ENCODE data around the gene ISG20L2. TPM values are rescaled to one million over a fixed set of nuclear protein-coding genes. Genes with fewer than 3 reads are reported as not detected.

Gene ISG20L2
- total RNA-seq, 1 donor from 2014 or later, result 12.4 TPM

DNA sequence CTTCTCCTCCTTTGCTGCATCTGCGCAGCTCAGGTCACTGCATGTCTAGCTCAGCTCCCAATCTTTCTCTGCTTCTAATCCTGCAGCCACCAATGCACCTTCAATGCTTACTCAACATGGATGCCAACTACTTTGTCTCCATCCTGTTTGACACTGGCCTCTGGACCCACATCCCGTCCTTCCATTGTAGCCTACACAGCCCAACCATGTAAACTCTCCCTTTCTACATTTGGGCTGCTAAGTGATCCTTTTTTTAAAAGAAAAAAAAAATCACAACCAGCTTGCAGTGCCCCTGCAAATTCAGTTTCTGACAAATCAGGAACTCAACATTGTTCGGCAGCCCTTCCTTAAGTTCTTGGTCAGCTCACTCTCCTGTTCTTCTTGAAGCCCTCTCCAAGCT, 13.7 kb downstream of the ISG20L2 start:
- intact Hi-C loops (cut with DNase I), result no loop called here
- no peak for DNase-seq (ENCODE audit: low spot score)

GRCh38 chr1:156712626-156713025, 15.9 kb downstream of the ISG20L2 start:
- intact Hi-C loops (cut with DNase I), result no loop called here
- no peak for DNase-seq (ENCODE audit: low spot score)

DNA sequence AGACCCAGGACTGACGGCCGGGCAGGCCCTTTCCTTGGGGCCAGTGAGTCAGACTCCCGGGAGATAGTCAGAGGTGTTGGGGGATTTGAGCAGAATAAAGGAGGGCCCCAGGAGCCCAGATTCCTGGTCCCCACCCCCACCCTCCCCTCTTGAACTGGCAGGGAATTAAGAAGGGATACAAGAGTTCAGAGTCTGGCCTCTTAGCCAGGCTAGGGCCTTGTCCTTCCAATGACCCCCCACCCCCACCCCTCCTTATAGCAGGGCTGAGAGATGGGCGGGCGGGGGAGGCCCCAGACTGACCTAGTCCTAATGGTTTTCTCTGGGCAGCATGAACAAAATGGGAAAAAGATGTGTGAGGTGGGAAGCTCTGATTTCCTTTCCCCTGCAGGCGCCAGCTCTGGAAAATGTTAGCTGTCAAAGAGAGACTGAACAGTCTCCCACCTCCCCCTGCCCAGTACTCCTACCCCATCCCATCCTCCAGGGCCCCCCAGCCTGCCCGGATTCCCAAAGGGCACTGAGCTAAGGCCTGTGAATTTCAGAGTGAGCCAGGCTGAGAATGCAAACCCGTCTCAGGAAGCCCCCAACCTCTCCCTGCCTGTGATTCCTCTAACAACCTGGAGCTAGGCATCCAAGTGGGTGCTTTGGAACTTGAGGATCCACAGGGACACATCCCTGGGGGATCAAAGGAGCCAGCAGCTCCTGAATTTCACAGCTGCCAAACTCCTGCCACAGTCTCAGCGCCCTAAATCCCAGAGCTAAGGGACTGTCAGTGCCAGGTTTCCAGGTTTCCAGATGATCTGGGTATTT, 17.4 kb downstream of the ISG20L2 start:
- intact Hi-C loops (cut with DNase I), result no loop called here

DNA sequence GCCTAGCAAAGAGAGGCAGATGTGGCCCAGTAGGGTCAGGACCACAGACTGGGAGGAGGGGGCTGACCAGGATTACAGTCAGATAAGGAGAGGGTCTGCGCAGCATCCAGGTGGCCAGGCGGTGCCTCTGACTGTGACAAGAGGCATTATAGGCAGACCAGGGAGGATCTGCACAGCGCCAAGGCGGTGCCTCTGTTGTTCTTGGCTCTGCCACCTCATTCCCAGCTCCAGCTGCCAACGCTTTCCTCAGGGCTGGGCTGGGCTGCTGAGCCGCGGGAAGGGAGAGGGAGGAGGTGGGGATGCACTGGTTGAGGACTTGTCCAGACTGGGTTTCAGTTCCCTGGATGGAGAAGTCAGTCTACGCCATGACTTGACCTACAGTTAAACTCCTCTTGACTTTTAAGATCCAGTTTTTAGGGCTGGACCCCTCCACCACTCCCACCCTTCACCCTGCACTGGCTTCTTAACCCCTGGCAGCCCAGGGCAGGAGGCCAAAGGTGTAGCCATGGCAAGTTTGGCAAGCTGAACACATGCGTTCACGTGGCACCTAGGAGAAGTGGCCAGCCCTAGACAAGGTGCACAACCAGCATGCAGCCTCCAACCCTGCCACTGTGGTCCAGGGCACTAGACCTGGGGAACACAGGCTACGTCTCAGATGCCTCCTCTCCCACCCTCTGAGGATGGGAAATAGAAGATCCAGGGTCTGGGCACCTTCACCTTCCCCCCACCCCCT, 18.6 kb downstream of the ISG20L2 start:
- no peak for DNase-seq (ENCODE audit: low spot score)
- intact Hi-C loops (cut with DNase I), result no loop called here

More for the DNA sequence above, 17.4 kb downstream of the ISG20L2 start:
- DNase-seq (ENCODE audit: low spot score), result no peak

- intact Hi-C loops (cut with DNase I), result no loop called here
- DNase-seq (ENCODE audit: low spot score), result no peak
These were observed 19.5 kb downstream of the ISG20L2 start for GRCh38 chr1:156709031-156709430.

DNA sequence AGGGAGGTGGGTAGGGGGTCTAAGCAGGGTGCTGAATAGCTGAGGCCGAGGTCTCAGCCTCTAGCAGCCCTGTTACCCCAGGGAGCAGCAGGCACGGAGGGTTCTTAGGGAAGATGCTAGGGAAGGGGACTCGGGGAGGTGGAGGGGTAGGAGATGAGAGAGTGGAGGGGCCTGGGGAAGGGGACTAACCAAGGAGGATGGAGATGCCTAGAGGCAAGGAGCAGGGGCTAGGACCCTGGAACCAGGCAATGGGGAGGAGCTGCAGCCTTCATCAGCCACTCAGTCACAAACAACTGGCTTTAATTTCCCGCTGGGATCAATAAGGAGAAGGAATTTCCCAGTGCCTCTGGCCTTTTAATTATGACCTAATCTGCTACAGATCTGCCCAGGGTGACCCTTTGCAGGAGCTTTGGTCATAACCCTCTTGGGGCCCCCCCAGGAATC, 20.3 kb downstream of the ISG20L2 start:
- no peak for DNase-seq (ENCODE audit: low spot score)
- intact Hi-C loops (cut with DNase I), result no loop called here

GRCh38 chr1:156707417-156708217, 20.9 kb downstream of the ISG20L2 start:
- DNase-seq (ENCODE audit: low spot score), result no peak
- intact Hi-C loops (cut with DNase I), result no loop called here

DNA sequence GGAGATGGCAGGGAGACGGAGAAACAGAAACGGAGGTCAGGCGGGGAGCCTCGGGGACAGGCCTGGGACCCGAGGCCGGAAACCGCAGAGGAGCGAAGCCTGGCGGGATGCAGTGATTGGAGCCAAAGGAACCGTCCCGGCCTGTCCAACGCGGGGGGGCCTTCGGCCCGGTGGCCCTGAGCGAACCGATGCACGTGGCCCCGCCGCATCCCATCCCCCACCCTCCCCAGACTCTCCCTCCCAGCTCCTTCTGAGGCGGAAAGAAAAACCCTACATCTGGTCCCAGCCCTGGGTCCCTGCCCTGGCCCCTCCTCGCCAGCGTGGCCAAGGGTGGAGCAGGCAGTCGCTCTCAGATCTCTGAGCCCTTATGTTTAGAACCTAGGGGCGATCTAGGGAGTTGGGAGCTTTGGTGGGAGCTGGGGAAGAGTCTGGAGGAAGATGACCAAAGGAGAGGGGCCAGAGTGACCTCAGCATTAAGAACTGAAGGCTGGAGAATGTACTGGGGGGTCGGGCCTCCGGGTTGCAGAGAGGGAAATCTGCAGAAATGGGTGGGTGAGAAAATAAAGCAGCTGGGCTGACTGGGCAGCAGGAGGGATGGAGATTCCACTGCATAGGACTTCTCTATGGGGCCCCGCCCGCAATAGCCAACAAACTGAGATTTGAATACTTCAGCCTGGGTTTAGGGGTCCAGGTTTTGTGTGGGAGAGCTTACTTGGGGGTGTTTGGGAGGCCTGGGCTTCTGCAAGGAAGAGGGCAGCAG, 21.7 kb downstream of the ISG20L2 start:
- no peak for DNase-seq (ENCODE audit: low spot score)
- intact Hi-C loops (cut with DNase I), result no loop called here

- intact Hi-C loops (cut with DNase I), result no loop called here
- DNase-seq (ENCODE audit: low spot score), result no peak
These were observed 22.5 kb downstream of the ISG20L2 start for GRCh38 chr1:156705918-156706656.

GRCh38 chr1:156705321-156705917, 23.1 kb downstream of the ISG20L2 start, which contains the start of gene CRABP2:
TSS of gene CRABP2 (minus strand) at chr1:156705583. CDS start at chr1:156705446, 137 bp downstream.
- DNase-seq (ENCODE audit: low spot score), result no peak
- intact Hi-C loops (cut with DNase I), result no loop called here

GRCh38 chr1:156704930-156705320, 23.6 kb downstream of the ISG20L2 start:
- intact Hi-C loops (cut with DNase I), result no loop called here
- no peak for DNase-seq (ENCODE audit: low spot score)

DNA sequence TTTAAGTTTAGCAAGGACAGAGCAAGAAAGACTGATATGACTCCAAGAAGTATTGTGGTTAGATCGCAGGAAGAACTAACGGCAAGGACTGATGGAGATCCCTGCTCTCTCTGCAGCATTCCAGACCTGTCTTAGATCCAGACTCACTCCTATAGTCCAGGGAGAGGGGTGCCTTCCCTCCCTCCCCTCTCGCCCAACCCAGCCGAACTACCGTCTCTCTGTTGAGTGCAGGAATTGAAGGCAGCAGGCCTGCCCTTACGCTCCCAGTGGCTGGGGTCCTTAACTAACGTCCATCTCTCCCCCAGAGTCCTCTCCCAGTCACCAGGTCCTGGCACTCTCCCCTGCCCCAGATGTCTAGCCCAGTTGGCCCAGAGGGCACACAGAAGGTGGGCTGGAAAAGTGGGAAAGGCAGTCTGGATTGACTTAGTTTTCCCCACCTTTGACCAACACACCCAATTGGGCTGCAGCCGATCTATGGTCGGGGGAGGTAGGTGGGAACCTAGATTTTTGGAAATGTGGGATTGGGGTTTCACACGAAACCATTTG, 24.3 kb downstream of the ISG20L2 start:
- intact Hi-C loops (cut with DNase I), result no loop called here
- no peak for DNase-seq (ENCODE audit: low spot score)

DNA sequence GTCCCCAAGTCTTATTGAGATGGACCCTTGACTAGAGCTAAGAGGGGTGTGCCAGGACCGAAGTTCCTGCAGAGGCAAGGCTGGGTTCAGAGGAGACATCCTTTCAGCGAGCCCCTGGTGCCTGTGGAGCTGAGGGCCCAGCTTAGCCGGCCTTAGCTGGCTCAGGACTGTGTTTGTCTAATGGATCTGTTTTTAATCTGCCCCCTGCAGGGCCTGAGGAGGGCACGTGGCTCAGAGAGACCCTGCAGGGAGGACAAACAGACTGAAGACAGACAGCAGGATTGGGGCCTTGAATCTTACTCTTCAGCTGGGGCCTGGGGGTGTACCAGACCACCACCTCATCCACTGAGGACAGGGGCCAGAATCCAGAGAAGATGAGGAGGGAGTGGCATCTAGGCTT, 24.8 kb downstream of the ISG20L2 start:
- no peak for DNase-seq (ENCODE audit: low spot score)
- intact Hi-C loops (cut with DNase I), result no loop called here

DNA sequence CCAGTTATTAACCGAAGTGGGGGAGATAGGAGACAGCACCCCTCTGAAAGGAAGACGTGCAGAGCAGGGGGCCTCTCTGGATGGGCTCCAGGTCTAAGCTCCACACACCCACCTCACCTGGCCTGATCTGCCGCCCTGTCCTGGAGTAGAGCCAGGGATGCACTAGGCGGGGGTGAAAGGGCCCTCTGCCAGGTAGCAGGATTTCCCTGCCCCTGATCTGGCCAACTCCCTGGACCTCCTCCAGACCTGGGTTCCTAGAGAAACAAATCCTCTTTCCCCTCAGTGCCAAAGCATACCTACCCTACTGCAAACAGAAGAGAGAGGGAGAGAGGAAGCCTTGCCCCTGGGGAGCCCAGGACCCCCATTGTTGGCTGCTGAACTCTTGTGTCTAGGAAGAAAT, 25.2 kb downstream of the ISG20L2 start:
- intact Hi-C loops (cut with DNase I), result no loop called here
- no peak for DNase-seq (ENCODE audit: low spot score)

- intact Hi-C loops (cut with DNase I), result no loop called here
- DNase-seq (ENCODE audit: low spot score), result no peak
These were observed 27.6 kb downstream of the ISG20L2 start for GRCh38 chr1:156700736-156701531.

DNA sequence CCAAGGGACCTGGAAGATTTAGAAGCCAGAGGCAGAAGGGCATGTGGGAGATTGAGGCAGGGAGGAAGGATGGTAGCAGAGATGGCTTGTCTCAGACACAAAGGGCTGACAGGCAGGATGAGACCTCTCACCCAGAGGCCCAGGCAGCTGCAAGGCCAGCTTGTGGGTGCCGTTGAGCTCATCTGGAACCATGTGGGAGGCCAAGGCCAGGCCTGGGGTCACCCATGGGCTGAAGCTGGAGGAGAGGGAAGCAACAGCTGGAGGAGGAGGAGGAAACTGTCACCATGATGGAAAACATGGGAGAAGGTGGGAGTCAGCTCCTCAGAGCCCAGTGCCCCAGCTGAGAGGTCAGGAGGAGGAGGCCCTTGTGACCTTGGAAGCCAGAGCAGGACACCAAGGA, 29.6 kb downstream of the ISG20L2 start:
- no peak for DNase-seq (ENCODE audit: low spot score)
- intact Hi-C loops (cut with DNase I), result loop anchor here (10.0 kb wide), 2 partner anchors 156 to 186 kb away; partner anchors contain the start of gene INSRR

DNA sequence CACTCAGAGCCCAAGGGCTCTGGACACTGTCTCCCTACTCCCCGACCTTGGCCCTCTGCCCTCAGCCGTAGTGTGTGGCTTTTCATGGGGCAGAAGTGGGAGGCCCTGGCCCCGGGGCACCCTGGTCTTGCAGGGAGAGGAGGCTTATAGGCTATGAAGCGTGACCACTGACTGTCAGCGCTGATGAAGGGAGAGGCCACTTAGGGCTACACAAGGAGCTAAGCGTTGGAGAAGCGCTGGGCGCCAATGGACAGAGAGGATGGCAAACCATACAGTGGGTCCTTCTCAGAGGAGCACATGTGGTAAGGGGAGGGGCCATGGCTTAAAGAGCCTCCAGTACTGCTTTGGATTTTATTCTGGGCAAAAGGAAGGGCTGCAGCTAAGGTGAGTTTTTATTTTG, 31.1 kb downstream of the ISG20L2 start:
- intact Hi-C loops (cut with DNase I), result loop anchor here (10.0 kb wide), 2 partner anchors 157 to 187 kb away; partner anchors contain the start of gene INSRR
- DNase-seq (ENCODE audit: low spot score), result no peak

All from cardiac septum (tissue), 1 donor.